SK-N-SH treated with all-trans-retinoic acid at 6 μM for 48 hours (cell line): ENCODE measurements around the gene COL4A2.

Source experiments
- ATAC-seq: fragments of 200-7000 bp; cut with Tn5 transposase; 3 replicates; pipeline ENCODE4 v1.9.1; 2020; ENCODE audit warnings: mild to moderate bottlenecking, moderate library complexity
- ARNTL ChIP-seq: fragments of 450-650 bp; formaldehyde crosslinking; IDR thresholded peaks from 2 replicates; pipeline ENCODE4 v1.5.0; 2020; ENCODE audit warnings: low read depth, mild to moderate bottlenecking, moderate library complexity, borderline replicate concordance
- BACH2 ChIP-seq: fragments of 250-450 bp; sonication (Bioruptor Pico); IDR thresholded peaks from 2 replicates; pipeline ENCODE4 v1.9.0; 2021; ENCODE audit warnings: mild to moderate bottlenecking, borderline replicate concordance
- CSDC2 ChIP-seq: fragments of 250-450 bp; sonication (Bioruptor Pico); IDR thresholded peaks from 2 replicates; pipeline ENCODE4 v1.5.0; 2020; ENCODE audit warnings: mild to moderate bottlenecking, moderate library complexity
- CSRNP3 ChIP-seq: fragments of 250-450 bp; sonication (Bioruptor Pico); IDR thresholded peaks from 2 replicates; pipeline ENCODE4 v1.5.1; 2021; ENCODE audit warnings: mild to moderate bottlenecking, moderate library complexity
- ESRRG ChIP-seq: fragments of 250-450 bp; sonication (Bioruptor Pico); IDR thresholded peaks from 2 replicates; pipeline ENCODE4 v1.6.1; 2021; ENCODE audit warnings: mild to moderate bottlenecking
- GLIS3 ChIP-seq: fragments of 250-450 bp; sonication (Bioruptor Pico); IDR thresholded peaks from 2 replicates; pipeline ENCODE4 v1.5.0; 2020; ENCODE audit warnings: mild to moderate bottlenecking, moderate library complexity
- ISL1 ChIP-seq: fragments of 250-450 bp; sonication (Bioruptor Pico); IDR thresholded peaks from 2 replicates; pipeline ENCODE4 v2.1.2; 2022; ENCODE audit warnings: mild to moderate bottlenecking, moderate library complexity
- OSR1 ChIP-seq: fragments of 250-450 bp; sonication (Bioruptor Pico); IDR thresholded peaks from 2 replicates; pipeline ENCODE4 v1.8.0; 2022; ENCODE audit warnings: moderate library complexity, mild to moderate bottlenecking, inconsistent platforms
- PATZ1 ChIP-seq: fragments of 250-450 bp; sonication (Bioruptor Pico); IDR thresholded peaks from 2 replicates; pipeline ENCODE4 v1.8.0; 2020; ENCODE audit warnings: mild to moderate bottlenecking, moderate library complexity, borderline replicate concordance
- PPARA ChIP-seq: fragments of 250-450 bp; sonication (Bioruptor Pico); IDR thresholded peaks from 2 replicates; pipeline ENCODE4 v1.5.0; 2020; ENCODE audit warnings: mild to moderate bottlenecking, borderline replicate concordance
- RARB ChIP-seq: fragments of 250-450 bp; sonication (Bioruptor Pico); IDR thresholded peaks from 2 replicates; pipeline ENCODE4 v1.8.0; 2021; ENCODE audit warnings: mild to moderate bottlenecking, moderate library complexity
- TOX ChIP-seq: fragments of 250-450 bp; sonication (Bioruptor Pico); IDR thresholded peaks from 2 replicates; pipeline ENCODE4 v1.8.0; 2021; ENCODE audit warnings: mild to moderate bottlenecking, moderate library complexity, borderline replicate concordance
- ZFP3 ChIP-seq: fragments of 250-450 bp; sonication (Bioruptor Pico); IDR thresholded peaks from 2 replicates; pipeline ENCODE4 v1.5.0; 2020; ENCODE audit warnings: mild to moderate bottlenecking, moderate library complexity
- ZFP30 ChIP-seq: fragments of 450-650 bp; formaldehyde crosslinking; IDR thresholded peaks from 2 replicates; pipeline ENCODE4 v1.5.0; 2022; ENCODE audit warnings: mild to moderate bottlenecking, moderate library complexity
- ZNF70 ChIP-seq: fragments of 450-650 bp; formaldehyde crosslinking; IDR thresholded peaks from 2 replicates; pipeline ENCODE4 v1.5.0; 2020; ENCODE audit warnings: mild to moderate bottlenecking, moderate library complexity
- ZNF8 ChIP-seq: fragments of 450-650 bp; formaldehyde crosslinking; IDR thresholded peaks from 2 replicates; pipeline ENCODE4 v1.5.0; 2020; ENCODE audit warnings: mild to moderate bottlenecking, moderate library complexity
- TF ChIP-seq, protein P1 (sequence below): fragments of 250-450 bp; sonication (Bioruptor Pico); IDR thresholded peaks from 2 replicates; pipeline ENCODE4 v1.5.1; 2020; ENCODE audit warnings: low read depth, mild to moderate bottlenecking, moderate library complexity

COL4A2 gene

GRCh38 chr13:110423689-110424302 lies 116.7 kb downstream of the COL4A2 start:
- TF ChIP-seq RARB (CRISPR knock-in tag) = no peak
- TF ChIP-seq ARNTL = no peak
- ATAC-seq = no peak

- TF ChIP-seq ZNF8 (CRISPR knock-in tag) (no peak), ISL1 (CRISPR knock-in tag) (no peak), TOX (CRISPR knock-in tag) (no peak), ZNF70 (CRISPR knock-in tag) (no peak), OSR1 (CRISPR knock-in tag) (no peak), RARB (CRISPR knock-in tag) (no peak), BACH2 (CRISPR knock-in tag) (no peak)
- no peak for ATAC-seq
Observed at GRCh38 chr13:110424569-110425443, 117.7 kb downstream of the COL4A2 start.

DNA sequence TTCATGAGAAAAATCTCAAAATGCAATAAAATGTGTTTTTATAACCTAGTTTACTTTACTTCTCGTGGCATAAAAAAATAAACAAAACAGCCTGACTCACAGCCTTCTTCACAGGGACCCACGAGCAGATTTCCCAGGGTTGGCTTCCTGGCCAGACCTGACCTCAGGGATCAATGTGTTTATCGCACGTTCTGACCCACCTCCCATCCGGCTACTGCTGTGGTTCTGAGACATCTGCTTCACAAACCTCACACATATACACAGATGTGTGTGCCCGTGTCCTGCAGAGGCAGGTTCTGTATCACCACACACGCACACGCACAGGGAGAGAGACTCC lies 118.3 kb downstream of the COL4A2 start:
- ATAC-seq = no peak
- TF ChIP-seq ESRRG (CRISPR knock-in tag) = no peak
- TF ChIP-seq ISL1 (CRISPR knock-in tag) = no peak
- no peak for TF ChIP-seq GLIS3 (CRISPR knock-in tag)
- TF ChIP-seq ZNF70 (CRISPR knock-in tag) = no peak
- TF ChIP-seq OSR1 (CRISPR knock-in tag) = no peak
- no peak for TF ChIP-seq ZFP30 (CRISPR knock-in tag)
- no peak for TF ChIP-seq RARB (CRISPR knock-in tag)
- no peak for TF ChIP-seq ZFP3 (CRISPR knock-in tag)
- no peak for TF ChIP-seq BACH2 (CRISPR knock-in tag)
- TF ChIP-seq, protein P1, sequence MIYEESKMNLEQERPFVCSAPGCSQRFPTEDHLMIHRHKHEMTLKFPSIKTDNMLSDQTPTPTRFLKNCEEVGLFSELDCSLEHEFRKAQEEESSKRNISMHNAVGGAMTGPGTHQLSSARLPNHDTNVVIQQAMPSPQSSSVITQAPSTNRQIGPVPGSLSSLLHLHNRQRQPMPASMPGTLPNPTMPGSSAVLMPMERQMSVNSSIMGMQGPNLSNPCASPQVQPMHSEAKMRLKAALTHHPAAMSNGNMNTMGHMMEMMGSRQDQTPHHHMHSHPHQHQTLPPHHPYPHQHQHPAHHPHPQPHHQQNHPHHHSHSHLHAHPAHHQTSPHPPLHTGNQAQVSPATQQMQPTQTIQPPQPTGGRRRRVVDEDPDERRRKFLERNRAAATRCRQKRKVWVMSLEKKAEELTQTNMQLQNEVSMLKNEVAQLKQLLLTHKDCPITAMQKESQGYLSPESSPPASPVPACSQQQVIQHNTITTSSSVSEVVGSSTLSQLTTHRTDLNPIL (CRISPR knock-in tag) = no peak
- no peak for TF ChIP-seq CSRNP3 (CRISPR knock-in tag)
- TF ChIP-seq PPARA = no peak
- TF ChIP-seq ZNF8 (CRISPR knock-in tag) = no peak
- no peak for TF ChIP-seq TOX (CRISPR knock-in tag)

DNA sequence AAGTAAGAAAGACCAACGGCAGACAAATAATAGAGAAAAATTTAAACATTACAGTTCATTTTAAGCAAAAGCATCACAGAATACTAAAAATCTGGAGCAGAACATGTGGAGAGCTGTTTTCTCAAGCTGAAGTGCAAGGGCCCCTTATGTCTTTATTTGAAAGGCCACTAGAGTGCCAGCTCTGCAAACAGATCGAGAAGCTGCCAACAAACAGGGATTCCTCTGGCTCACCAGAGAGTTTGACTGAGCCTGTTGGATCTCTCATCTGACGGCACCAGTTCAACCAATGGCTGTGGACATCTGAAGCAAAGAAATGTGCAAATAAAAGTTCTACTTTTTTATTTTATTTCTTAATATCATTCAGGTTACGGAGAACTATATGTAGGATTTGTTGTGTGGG lies 119.7 kb downstream of the COL4A2 start:
- ATAC-seq = no peak
- TF ChIP-seq CSDC2 (CRISPR knock-in tag) = no peak
- no peak for TF ChIP-seq ZNF8 (CRISPR knock-in tag)
- no peak for TF ChIP-seq PATZ1 (CRISPR knock-in tag)

DNA sequence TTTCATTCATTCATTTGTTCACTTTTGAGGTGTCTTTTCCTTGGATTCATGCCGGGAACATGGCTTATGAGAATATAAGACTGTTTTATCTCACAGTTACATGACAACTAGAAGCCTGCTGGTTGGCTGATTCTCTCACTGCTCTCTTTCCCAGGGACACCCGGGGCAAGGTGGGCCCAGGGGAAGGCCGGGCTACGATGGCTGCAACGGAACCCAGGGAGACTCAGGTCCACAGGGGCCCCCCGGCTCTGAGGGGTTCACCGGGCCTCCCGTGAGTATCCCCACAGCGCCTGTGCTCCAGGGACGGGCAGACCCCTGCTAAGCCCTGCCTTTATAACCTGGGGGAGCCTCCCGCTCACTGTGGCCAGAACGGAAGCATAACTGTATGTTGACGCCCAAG lies 121.2 kb downstream of the COL4A2 start:
- no peak for ATAC-seq
- TF ChIP-seq ZFP3 (CRISPR knock-in tag) (no peak), ZNF8 (CRISPR knock-in tag) (no peak), ESRRG (CRISPR knock-in tag) (no peak), RARB (CRISPR knock-in tag) (no peak), PATZ1 (CRISPR knock-in tag) (no peak)
